NCI-H2196 treated with DMSO at 0.1 percent for 48 hours (cell line): ENCODE results near the gene PGF.
"Not testable (repeated sequence)": the region's sequence is repeated elsewhere in the genome, so short reads cannot be mapped to it uniquely, and the experiment has no call there.

Experiments
- DNase-seq: peaks from one replicate; lab custom pipeline; 2025; ENCODE audit not compliant: unreplicated experiment; lab: John Stamatoyannopoulos, UW

Gene PGF

GRCh38 chr14:74945261-74945851 lies 10.0 kb downstream of the PGF start:
- DNase-seq, result no peak

GRCh38 chr14:74942608-74943007 lies 12.8 kb downstream of the PGF start:
- DNase-seq, result no peak

GRCh38 chr14:74942181-74942580 lies 13.2 kb downstream of the PGF start:
- DNase-seq, result no peak

- DNase-seq, result no peak
Observed at GRCh38 chr14:74941676-74942097, 13.7 kb downstream of the PGF start.

- no peak for DNase-seq
Observed at GRCh38 chr14:74940956-74941565, 14.3 kb downstream of the PGF start.

- DNase-seq, result no peak
Observed at GRCh38 chr14:74938531-74939495, 16.6 kb downstream of the PGF start.

GRCh38 chr14:74937171-74937570 lies 18.2 kb downstream of the PGF start:
- DNase-seq, result no peak

- DNase-seq, result no peak
Observed at GRCh38 chr14:74936731-74937130, 18.7 kb downstream of the PGF start.

GRCh38 chr14:74936151-74936550 lies 19.2 kb downstream of the PGF start:
- DNase-seq, result no peak

GRCh38 chr14:74935360-74935680 lies 20.1 kb downstream of the PGF start:
- no peak for DNase-seq

- DNase-seq, result no peak
Observed at GRCh38 chr14:74934476-74935359, 20.7 kb downstream of the PGF start.

- DNase-seq, result no peak
Observed at GRCh38 chr14:74934041-74934440, 21.4 kb downstream of the PGF start.

- DNase-seq, result not testable (repeated sequence)
Observed at GRCh38 chr14:74932936-74933335, 22.5 kb downstream of the PGF start.

- no peak for DNase-seq
Observed at GRCh38 chr14:74932401-74932901, 22.9 kb downstream of the PGF start.

- DNase-seq, result not testable (repeated sequence)
Observed at GRCh38 chr14:74931744-74932143, 23.7 kb downstream of the PGF start.

- DNase-seq, result no peak
Observed at GRCh38 chr14:74929242-74929641, 26.2 kb downstream of the PGF start.

- DNase-seq, result no peak
Observed at GRCh38 chr14:74927225-74927624, 28.2 kb downstream of the PGF start.

GRCh38 chr14:74924061-74924460 lies 31.3 kb downstream of the PGF start:
- DNase-seq, result no peak

GRCh38 chr14:74922752-74923401 lies 32.5 kb downstream of the PGF start, which contains the start of gene RPS6KL1:
Gene RPS6KL1 (minus strand): TSS chr14:74923260. CDS start chr14:74921541, 1,719 bp downstream.
- DNase-seq, result peak; percentile 15
